ENCODE results near the gene KIF19.

The KIF19 gene

GRCh38 chr17:74394977-74395376 is 69.0 kb downstream of the KIF19 start:
- no peak for TF ChIP-seq ZC3H10 (CRISPR knock-in tag; IDR thresholded peaks at IDR 0.05)
- TF ChIP-seq PATZ1 (CRISPR knock-in tag; IDR thresholded peaks at IDR 0.05; ENCODE audit: borderline replicate concordance), result no peak
- TF ChIP-seq BACH2 (CRISPR knock-in tag; IDR thresholded peaks at IDR 0.05; ENCODE audit: borderline replicate concordance), result no peak
- no peak for TF ChIP-seq ZFP3 (CRISPR knock-in tag; IDR thresholded peaks at IDR 0.05)
- no peak for TF ChIP-seq TCF4 (CRISPR knock-in tag; IDR thresholded peaks at IDR 0.05; ENCODE audit: borderline replicate concordance)
- no peak for TF ChIP-seq ZNF8 (CRISPR knock-in tag; IDR thresholded peaks at IDR 0.05)
- no peak for TF ChIP-seq PPARA (CRISPR knock-in tag; IDR thresholded peaks at IDR 0.05; ENCODE audit: borderline replicate concordance)
- TF ChIP-seq CSDC2 (CRISPR knock-in tag; IDR thresholded peaks at IDR 0.05), result no peak
- TF ChIP-seq ESRRG (CRISPR knock-in tag; IDR thresholded peaks at IDR 0.05), result no peak
- no peak for TF ChIP-seq ARNTL (CRISPR knock-in tag; IDR thresholded peaks at IDR 0.05; ENCODE audit: borderline replicate concordance, low read depth)
- no peak for TF ChIP-seq GLIS3 (CRISPR knock-in tag; IDR thresholded peaks at IDR 0.05)
- no peak for TF ChIP-seq TSHZ2 (CRISPR knock-in tag; IDR thresholded peaks at IDR 0.05)
- no peak for TF ChIP-seq TOX (CRISPR knock-in tag; IDR thresholded peaks at IDR 0.05; ENCODE audit: borderline replicate concordance)
- no peak for TF ChIP-seq OSR1 (CRISPR knock-in tag; IDR thresholded peaks at IDR 0.05)
- no peak for TF ChIP-seq ZNF565 (CRISPR knock-in tag; conservative IDR thresholded peaks at IDR 0.05; ENCODE audit: low read depth)
- no peak for ATAC-seq

- TF ChIP-seq ESRRG (CRISPR knock-in tag; IDR thresholded peaks at IDR 0.05) (no peak), BACH2 (CRISPR knock-in tag; IDR thresholded peaks at IDR 0.05; ENCODE audit: borderline replicate concordance) (no peak), TCF4 (CRISPR knock-in tag; IDR thresholded peaks at IDR 0.05; ENCODE audit: borderline replicate concordance) (no peak), ZC3H10 (CRISPR knock-in tag; IDR thresholded peaks at IDR 0.05) (no peak), POU6F1 (CRISPR knock-in tag; IDR thresholded peaks at IDR 0.05; ENCODE audit: borderline replicate concordance, low read depth) (no peak), OSR1 (CRISPR knock-in tag; IDR thresholded peaks at IDR 0.05) (no peak), CSDC2 (CRISPR knock-in tag; IDR thresholded peaks at IDR 0.05) (no peak), ZNF8 (CRISPR knock-in tag; IDR thresholded peaks at IDR 0.05) (no peak), ZFP30 (CRISPR knock-in tag; IDR thresholded peaks at IDR 0.05) (no peak), ZNF565 (CRISPR knock-in tag; conservative IDR thresholded peaks at IDR 0.05; ENCODE audit: low read depth) (no peak), ZFP3 (CRISPR knock-in tag; IDR thresholded peaks at IDR 0.05) (no peak)
- no peak for ATAC-seq
Measured at GRCh38 chr17:74396567-74396966, 70.5 kb downstream of the KIF19 start.

- ATAC-seq, result no peak
- TF ChIP-seq BACH2 (CRISPR knock-in tag; IDR thresholded peaks at IDR 0.05; ENCODE audit: borderline replicate concordance) (no peak), PPARA (CRISPR knock-in tag; IDR thresholded peaks at IDR 0.05; ENCODE audit: borderline replicate concordance) (no peak), ZNF565 (CRISPR knock-in tag; conservative IDR thresholded peaks at IDR 0.05; ENCODE audit: low read depth) (no peak), ZC3H10 (CRISPR knock-in tag; IDR thresholded peaks at IDR 0.05) (no peak), ARNTL (CRISPR knock-in tag; IDR thresholded peaks at IDR 0.05; ENCODE audit: borderline replicate concordance, low read depth) (no peak), ZNF8 (CRISPR knock-in tag; IDR thresholded peaks at IDR 0.05) (no peak), RARB (CRISPR knock-in tag; IDR thresholded peaks at IDR 0.05) (no peak), ESRRG (CRISPR knock-in tag; IDR thresholded peaks at IDR 0.05) (no peak), CREB5 (CRISPR knock-in tag; IDR thresholded peaks at IDR 0.05; ENCODE audit: low read depth) (no peak), CSRNP3 (CRISPR knock-in tag; IDR thresholded peaks at IDR 0.05) (no peak), TSHZ2 (CRISPR knock-in tag; IDR thresholded peaks at IDR 0.05) (no peak), TCF4 (CRISPR knock-in tag; IDR thresholded peaks at IDR 0.05; ENCODE audit: borderline replicate concordance) (no peak), TOX (CRISPR knock-in tag; IDR thresholded peaks at IDR 0.05; ENCODE audit: borderline replicate concordance) (no peak), ZFP3 (CRISPR knock-in tag; IDR thresholded peaks at IDR 0.05) (no peak), CSDC2 (CRISPR knock-in tag; IDR thresholded peaks at IDR 0.05) (no peak), ZNF70 (CRISPR knock-in tag; IDR thresholded peaks at IDR 0.05) (no peak), POU6F1 (CRISPR knock-in tag; IDR thresholded peaks at IDR 0.05; ENCODE audit: borderline replicate concordance, low read depth) (no peak), GLIS3 (CRISPR knock-in tag; IDR thresholded peaks at IDR 0.05) (no peak)
Measured at GRCh38 chr17:74402048-74402447, 76.0 kb downstream of the KIF19 start.
